Amniotic stem cell (primary cell): ENCODE measurements around the gene KRI1.

Experiments used
- DNase-seq: peaks from one replicate; lab custom pipeline; 2025; lab: John Stamatoyannopoulos, UW

Gene KRI1

DNA sequence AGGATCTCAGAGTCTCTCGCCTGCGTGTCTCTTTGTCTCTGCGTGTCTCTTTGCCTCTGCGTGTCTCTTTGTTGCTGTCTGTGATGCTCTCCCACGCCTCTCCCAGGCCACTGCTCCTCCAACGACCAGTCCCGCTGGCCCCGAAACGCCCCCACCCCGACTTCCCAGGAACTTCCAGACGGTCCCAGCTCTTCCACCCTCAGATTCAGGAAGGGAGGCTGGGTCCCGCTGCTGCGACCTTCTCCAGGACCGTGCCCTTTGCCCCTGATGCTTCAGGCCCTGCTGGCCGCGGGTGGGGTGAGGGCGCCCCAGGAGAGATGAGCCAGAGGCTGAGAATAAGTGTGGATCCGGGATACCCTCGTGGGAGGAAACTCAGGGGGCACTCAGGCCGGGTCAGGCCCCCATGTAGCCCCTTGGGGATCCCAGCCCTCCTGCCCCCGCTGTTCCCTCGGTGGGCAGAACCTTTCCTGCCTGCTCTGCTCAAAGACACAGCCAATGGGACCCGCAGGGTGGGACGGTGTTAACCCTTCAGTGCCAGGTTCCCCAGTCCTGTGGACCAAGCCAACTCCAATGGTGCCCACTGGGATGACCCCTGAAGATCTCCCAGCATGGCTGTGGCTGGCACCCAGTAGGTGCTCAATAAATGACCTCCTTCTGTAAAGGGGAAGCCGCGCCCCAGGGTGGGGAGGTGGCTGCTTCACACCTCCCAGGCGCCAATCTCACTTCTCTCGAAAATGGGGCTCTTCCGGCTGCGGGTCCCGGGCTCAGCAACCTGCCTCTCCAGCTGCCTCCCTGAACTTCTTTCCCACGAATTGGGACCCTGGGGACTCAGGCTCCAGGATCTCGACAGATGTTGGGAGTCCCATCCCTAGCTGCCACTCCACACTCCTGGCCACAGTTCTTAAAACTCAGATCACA, 47.1 kb downstream of the KRI1 start:
- no peak for DNase-seq

DNA sequence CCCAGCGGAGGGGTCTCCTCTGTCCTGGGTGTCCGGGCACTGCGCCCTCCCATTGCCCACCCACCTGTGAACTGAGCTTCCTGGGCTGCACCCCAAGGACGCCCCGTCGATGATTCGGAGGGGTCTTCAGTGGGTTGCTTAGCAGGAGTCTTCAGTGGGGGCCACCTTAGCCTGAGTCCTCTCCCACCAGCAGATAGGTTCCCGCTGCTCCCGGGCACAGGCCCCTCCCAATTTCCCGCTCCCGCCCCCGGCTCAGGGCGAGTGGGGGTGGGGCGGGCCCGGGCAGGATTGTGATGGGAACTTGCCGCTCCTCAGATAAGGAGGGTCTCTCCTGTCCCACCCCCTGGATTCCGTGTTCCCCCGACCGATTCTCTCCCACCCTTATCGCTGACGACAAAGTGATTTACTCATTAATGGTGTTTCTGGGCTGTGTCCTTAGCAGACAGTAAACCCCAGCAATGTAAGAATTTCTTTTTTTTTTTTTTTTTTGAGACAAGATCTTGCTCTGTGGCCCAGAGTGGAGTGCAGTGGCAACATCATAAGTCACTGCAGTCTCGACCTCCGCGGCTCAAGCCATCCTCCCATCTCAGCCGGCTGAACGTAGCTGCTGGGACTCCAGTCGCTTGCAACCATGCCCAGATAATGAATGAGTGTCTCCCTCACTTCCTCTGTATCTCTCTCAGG, 47.9 kb downstream of the KRI1 start:
- DNase-seq: no peak

DNA sequence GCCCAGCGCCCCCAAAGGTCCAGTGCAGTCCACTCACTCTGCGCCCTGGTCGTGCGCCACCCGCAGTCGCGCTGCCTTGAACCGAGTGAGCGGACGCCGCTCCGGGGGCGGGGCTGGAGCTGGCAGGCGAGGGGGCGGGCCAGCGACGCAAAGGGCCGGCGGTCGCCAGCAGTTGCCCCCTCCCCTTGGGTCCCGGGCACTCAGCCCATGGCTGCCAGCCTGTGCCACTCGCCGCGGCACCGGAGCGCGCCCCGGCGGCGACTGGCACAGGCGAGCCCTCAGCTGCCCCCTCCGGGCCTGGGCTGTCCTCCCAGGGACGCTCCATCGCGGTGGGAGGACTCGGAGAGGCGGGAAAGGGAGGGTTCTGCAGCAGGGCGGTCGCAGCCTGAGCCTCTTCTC, 48.5 kb downstream of the KRI1 start, which contains the start of gene S1PR5:
TSS of gene S1PR5 (minus strand) at position 87 of the 399 bp plus-strand sequence. CDS start 2,436 bp downstream, outside the sequence.
- no peak for DNase-seq

DNA sequence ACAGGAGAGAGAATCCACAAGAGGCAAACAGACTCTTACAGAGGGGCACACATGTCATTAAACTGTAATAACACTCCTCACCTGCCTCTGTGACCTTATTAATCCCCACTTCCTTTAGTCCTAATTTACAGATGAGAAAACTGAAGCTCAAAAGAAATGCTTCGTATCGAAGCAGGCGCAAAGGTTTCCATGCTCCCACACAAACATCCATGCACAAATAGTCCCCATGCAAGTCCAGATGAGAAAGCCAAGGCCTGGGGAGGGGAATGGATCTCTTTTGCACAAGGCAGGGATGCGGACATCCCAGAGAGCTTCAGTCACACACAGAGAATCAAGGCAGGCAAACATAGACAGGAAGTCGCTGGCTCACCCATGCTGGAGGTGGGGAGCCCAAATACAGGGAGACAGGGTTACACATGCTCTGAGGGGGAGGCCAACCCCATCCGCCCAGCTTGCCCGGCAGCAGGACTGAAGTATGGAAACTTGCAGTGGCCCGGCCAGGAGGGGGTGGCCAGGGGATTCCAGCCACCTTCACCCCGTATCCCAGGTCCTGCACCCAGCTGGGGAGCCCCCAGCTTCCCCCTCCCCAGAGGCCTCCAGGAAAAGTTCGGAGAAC, 49.0 kb downstream of the KRI1 start:
- no peak for DNase-seq

DNA sequence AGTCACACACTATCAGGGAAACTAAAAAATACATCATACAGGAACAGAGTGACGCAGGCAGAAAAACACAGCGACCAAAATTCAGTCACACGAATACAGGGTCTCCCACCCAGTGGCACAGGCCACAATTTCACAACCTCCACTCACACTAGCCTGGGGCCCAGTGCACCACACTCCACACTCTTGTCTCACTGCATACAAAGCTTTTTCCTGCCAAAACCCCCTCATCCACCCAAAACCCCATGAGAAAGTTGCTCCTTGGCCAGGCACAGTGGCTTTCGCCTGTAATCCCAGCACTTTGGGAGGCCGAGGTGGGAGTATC, 49.8 kb downstream of the KRI1 start:
- DNase-seq: no peak

DNA sequence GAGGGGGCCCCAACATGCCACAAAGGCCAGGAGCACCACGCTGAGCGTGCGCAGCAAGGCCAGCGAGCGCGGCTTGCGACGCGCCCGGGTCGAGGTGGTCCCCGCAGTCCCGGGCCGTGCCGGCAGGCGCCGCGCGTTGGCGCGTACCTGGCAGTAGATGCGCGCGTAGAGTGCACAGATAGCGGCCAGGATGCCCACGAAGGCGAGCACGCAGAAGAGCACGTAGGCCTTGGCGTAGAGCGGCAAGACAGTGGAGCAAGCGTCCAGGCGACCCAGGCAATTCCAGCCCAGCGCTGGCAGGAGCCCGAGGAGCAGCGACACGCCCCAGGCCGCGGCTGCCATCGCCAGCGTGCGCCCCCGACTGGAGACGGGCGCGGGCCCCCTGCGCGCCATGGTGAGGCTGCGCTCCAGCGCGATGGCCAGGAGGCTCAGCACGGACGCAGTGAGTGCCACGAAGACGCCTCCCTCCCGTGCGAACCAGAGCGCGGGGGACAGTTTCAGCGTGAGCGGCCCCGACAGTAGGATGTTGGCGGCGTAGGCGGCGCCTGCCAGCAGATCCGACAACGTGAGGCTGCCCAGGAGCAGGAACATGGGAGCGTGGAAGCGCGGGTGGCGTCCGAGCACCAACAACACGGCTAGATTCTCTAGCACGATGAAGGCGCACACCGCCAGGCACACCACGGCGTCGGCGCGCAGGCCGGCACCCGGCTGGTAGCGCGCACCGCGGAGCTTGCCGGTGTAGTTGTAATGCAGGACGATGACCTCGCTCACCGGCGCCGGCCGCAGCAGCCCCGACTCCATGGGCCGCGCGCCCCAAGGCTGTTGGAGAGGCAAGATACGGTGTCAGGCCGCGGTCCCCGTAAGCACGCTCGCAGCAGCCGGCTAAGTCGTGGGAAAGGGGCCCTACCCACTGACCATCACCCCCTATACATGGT, 51.3 kb downstream of the KRI1 start:
- DNase-seq: no peak

DNA sequence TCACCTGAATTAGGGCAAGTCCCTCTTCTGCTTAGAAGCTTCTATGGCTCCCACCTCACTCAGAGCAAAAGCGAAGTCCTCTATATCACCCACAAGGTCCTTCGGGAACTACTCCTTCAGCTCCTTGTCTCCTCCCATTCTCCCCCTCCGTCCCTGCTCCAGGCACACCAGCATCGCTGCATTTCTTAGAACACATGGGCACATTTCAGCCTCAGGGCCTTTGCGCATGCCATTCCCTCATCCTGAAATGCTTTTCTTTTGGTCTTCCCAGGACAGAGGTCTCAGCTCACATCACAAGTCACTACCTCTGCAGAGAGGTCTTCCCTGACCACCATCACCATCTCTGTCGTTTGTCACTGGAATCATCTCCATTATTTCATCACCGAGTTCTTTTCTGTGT, 52.6 kb downstream of the KRI1 start:
- DNase-seq: no peak

DNA sequence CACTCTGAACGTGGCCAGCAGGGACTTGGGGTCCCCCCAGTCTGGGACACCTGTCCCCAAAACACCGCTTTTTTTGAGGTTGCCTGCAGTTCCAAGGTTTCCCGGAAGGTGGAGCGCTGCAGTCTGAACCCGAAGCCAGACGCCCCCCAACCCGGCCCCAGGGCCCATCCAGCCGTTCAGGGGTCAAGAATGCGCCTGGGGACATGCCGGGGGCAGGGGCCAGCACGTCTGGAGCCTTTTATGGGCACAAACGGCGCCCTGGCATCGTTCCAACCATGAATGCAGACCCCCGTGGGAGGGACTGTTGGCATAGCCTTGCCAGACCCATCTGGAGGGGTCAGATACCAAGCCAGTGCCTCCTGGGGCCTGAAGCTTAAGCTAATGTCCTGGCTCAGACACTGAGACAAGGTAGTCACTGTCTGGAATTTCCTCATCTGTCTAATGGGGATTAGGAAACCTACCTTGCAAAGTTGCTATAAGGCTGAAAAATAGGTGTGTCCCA, 55.5 kb downstream of the KRI1 start:
- DNase-seq: no peak

DNA sequence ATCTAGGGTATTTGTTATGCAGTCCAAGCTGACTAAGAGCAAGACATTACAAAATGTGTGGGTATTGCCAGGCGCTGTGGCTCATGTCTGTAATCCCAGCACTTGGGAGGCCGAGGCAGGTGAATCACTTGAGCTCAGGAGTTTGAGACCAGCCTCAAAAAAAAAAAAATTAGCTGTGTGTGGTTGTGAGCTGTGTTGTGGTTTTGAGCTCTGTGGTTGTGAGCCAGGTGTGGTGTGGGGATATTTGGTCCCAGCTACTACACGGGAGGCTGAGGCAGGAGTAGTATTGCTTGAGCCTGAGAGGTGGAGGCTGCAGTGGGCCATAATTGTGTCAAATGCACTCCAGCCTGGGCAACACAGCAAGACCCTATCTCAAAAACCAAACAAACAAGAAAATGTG, 57.1 kb downstream of the KRI1 start:
- DNase-seq: no peak

DNA sequence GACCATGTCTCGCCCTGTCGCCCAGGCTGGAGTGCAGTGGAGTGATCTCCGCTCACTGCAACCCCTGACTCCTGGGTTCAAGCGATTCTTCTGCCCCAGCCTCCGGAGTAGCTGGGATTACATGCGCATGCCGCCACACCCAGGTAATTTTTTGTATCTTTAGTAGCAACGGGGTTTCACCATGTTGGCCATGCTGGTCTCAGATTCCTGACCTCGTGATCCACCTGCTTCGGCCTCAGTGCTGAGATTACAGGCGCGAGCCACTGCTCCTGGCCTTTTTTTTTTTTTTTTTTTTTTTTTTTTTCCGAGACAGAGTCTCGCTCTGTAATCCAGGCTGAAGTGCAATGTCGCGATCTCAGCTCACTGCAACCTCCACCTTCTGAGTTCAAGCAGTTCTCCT, 57.8 kb downstream of the KRI1 start:
- DNase-seq: no peak

DNA sequence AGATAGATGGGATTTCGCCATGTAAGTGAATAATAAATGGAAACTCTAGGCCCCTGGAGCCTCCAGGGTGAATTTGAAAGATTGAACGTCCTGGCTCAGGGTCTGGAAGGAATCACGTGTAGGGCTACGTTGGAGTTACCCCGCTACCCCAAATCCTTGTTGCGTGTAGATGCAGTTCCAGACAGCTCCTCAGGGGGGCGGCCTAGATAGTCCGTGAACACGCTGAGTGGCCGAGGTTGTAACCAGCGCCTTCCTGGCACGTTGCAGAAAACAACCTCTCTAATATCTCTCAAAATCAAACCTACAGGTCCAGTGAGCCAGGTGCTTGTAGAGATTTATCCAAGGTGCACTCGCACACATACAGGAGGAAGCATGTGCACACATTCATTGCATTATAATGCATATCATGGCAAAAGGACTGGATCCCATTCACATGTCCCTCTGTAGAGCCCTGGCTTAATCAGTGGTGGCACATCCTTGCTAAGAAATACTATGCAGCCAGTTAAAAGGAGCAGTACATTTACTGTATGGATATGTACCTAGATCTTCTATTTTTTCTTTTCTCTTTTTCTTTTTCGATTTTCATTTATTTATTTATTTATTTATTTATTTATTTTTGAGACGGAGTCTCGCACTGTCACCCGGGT, 60.1 kb downstream of the KRI1 start:
- no peak for DNase-seq
